Testis (tissue), 3 donors: Measurements from ENCODE around the gene ZC3HAV1. TPM values are rescaled to one million over a fixed set of nuclear protein-coding genes. Genes with fewer than 3 reads are reported as not detected.

Source experiments
- DNase-seq: peaks from one replicate; pipeline ENCODE4 v3.0.0-alpha.2; 2019
- H3K27ac ChIP-seq, 2 donors: fragments of 200-600 bp; sonication (generic); one replicate each; pipeline ENCODE4 v1.5.1; 2019
- H3K27me3 ChIP-seq: fragments of 200-600 bp; sonication (generic); one replicate; pipeline ENCODE4 v1.5.1; 2019
- H3K36me3 ChIP-seq: fragments of 200-600 bp; sonication (generic); one replicate; pipeline ENCODE4 v1.5.1; 2017; ENCODE audit warnings: low read depth; ENCODE audit errors: missing control alignments
- H3K4me1 ChIP-seq: fragments of 200-600 bp; sonication (generic); one replicate; pipeline ENCODE4 v1.5.1; 2019
- H3K4me3 ChIP-seq, 2 donors: fragments of 200-600 bp; sonication (generic); one replicate each; pipeline ENCODE4 v1.5.1; 2017 to 2019
- H3K9me3 ChIP-seq: fragments of 200-600 bp; sonication (generic); one replicate; pipeline ENCODE4 v1.5.1; 2017
- CTCF ChIP-seq, 3 experiments: fragments of 450-650 bp in 2 of 3; fragments of 200-600 bp in 1 of 3; sonication (generic) in 1 of 3; IDR thresholded peaks; one replicate each; pipeline ENCODE4 v1.5.1; 2016 to 2019; ENCODE audit warnings: antibody characterized with exemption in 3 of 3, mild to moderate bottlenecking in 2 of 3, moderate library complexity in 1 of 3
- POLR2A ChIP-seq: fragments of 450-650 bp; IDR thresholded peaks from one replicate; pipeline ENCODE4 v1.6.1; 2017; ENCODE audit warnings: antibody characterized with exemption, mild to moderate bottlenecking, moderate library complexity
- WGBS, 2 donors: methylation state at CpG; one replicate each; pipeline ENCODE4 v1.1.5; 2018; 5-methylcytosine and 5-hydroxymethylcytosine counted together
- intact Hi-C: fragments of 100-400 bp; cut with DNase I; formaldehyde crosslinking; loops from one replicate; pipeline ENCODE4 v1.15.1; 2023; ENCODE audit warnings: low total_unique reads
- polyA plus RNA-seq: library from polyadenylated mRNA; stranded (reverse); fragments of 350-450 nt; fragmentation: Illumina TruSeq; extraction: RNeasy Lipid Tissue Mini Kit (QIAGEN cat#74804); gene quantifications from one replicate; pipeline ENCODE4 v1.2.3, GENCODE V29; 2014; ENCODE audit warnings: low read depth, low replicate concordance; ENCODE audit not compliant: insufficient read depth
- total RNA-seq, 2 donors: library from RNA; depleted of rRNA; stranded (reverse); fragments of >200 nt; gene quantifications; one replicate each; pipeline ENCODE4 v1.2.3, GENCODE V29; 2016

Gene ZC3HAV1
- total and polyA plus RNA-seq, 3 donors from 2014 or later, result 13.1 to 38.7 (median 32.8) TPM

- no peaks in the 10 kb centered on the region for H3K4me1 ChIP-seq
- intact Hi-C loops, result no loop called here
- no peak for TF ChIP-seq CTCF (IDR thresholded peaks at IDR 0.05)
- TF ChIP-seq POLR2A, result no peak
- no peaks in the 10 kb centered on the region for H3K27me3 ChIP-seq
- no peaks in the 10 kb centered on the region for H3K9me3 ChIP-seq
- no peak for DNase-seq
- H3K4me3 ChIP-seq, result no peak overlapping the region
- H3K36me3 ChIP-seq, result no peaks in the 10 kb centered on the region
- WGBS, 2 donors, result 89 to 100% methylated on average over 3 of the region's 3 CpGs
- no peak overlapping the region for H3K27ac ChIP-seq
These were observed 4.5 kb upstream of the ZC3HAV1 start for GRCh38 chr7:139114018-139114417.

DNA sequence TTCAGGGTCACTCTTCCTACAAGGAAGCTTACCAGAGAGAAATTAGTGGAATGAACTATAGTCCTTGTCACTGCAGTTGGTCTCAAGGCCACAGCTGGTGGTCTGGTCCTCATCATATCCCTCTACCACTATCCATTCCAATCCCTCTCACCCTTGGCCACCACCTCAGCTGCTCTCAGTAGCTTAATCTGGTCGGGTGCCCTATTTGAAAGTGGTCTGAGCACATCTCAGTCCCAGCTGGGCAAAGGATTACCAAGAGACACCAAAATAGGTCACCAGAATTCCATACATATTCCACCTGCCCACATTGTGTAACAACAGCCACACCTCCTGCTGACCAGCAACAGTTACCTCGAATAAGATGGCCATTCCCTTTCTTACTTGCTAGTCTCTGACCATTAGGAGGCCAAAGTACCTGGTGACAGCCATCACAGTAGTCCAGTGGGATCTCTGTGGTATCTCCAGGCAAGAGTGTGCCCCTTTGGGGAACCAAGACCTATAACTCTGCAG is 3.3 kb upstream of the ZC3HAV1 start:
- intact Hi-C loops, result no loop called here
- WGBS, 2 donors, result 68 to 94% methylated on average over 2 of the region's 2 CpGs
- Histone ChIP-seq H3K36me3 (no peaks in the 10 kb centered on the region), H3K27me3 (no peaks in the 10 kb centered on the region), H3K4me1 (no peaks in the 10 kb centered on the region), H3K4me3 (no peak overlapping the region), H3K9me3 (no peaks in the 10 kb centered on the region), H3K27ac (no peak overlapping the region)
- DNase-seq, result no peak
- TF ChIP-seq CTCF (IDR thresholded peaks at IDR 0.05), result no peak
- no peak for TF ChIP-seq POLR2A

DNA sequence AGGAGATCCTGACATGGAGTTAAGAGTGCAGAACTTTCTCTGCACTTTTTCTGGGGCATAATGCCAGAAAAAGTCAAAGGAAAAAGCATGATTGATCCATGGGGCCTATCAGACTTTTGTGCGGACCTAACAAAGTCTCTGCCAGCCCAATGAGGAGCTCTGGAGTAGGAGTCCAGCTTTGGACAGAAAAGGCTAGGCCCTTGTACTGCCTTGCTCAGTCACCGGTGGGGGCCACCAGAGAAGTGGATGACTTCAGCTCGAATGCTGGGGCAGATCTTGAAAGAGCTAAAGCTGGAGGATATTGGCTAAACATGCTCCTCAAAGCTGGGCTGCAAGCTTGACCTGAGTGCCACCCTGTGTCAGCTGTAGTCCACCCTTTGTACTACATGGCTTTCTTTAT is 2.8 kb upstream of the ZC3HAV1 start:
- Histone ChIP-seq H3K9me3 (no peaks in the 10 kb centered on the region), H3K27me3 (no peaks in the 10 kb centered on the region), H3K36me3 (no peaks in the 10 kb centered on the region), H3K4me1 (no peaks in the 10 kb centered on the region), H3K4me3 (no peak overlapping the region), H3K27ac (no peak overlapping the region)
- DNase-seq, result no peak
- intact Hi-C loops, result no loop called here
- WGBS, 2 donors, result 92 to 100% methylated on average over 3 of the region's 3 CpGs
- TF ChIP-seq POLR2A (no peak), CTCF (IDR thresholded peaks at IDR 0.05) (no peak)

DNA sequence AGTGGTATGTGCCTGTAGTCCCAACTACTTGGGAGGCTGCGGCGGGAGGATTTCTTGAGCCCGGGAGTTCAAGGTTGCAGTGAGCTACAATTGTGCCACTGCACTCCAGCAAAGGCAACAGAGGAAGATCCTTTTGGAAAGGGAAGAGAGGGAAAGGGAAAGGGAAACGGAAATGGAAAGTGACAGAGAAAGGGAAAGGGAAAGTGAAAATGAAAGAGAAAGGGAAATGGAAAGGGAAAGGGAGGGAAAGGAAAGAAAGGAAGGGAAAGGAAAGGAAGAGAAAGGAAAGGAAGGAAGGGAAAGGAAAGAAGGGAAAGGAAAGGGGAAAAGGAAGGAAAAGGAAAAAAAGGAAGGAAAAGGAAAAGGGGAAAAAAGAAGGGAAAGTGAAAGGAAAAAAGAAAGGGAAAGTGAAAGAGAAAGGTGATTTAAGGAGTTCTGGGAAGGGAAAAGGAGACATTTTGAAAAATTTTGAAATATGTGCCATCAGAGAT is 2.3 kb upstream of the ZC3HAV1 start:
- intact Hi-C loops, result no loop called here
- 84 to 93% methylated on average over 4 of the region's 4 CpGs for WGBS, 2 donors
- TF ChIP-seq POLR2A, result no peak
- TF ChIP-seq CTCF (IDR thresholded peaks at IDR 0.05), result no peak

DNA sequence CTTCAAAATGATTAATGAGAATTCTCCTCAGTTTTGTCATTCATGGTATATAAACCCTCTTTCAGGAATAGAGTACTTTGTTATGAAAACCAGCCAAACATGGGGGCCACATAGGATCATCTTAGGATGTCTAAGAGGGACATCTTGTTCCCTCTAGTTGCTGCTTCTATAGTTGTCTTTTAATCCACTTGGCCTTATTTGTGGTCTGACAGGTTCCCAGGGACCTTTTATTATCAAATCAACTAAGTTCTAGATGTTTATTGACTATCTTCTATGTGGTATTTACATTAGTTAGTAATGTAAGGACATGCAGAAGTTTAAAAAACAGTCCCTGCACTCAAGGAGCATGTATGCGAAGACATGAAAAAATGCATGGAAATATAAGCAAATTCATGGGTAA is 1.6 kb upstream of the ZC3HAV1 start:
- TF ChIP-seq CTCF (IDR thresholded peaks at IDR 0.05) (no peak), POLR2A (no peak)
- Histone ChIP-seq H3K36me3 (no peaks in the 10 kb centered on the region), H3K4me3 (no peak overlapping the region), H3K4me1 (no peaks in the 10 kb centered on the region), H3K9me3 (no peaks in the 10 kb centered on the region), H3K27me3 (no peaks in the 10 kb centered on the region), H3K27ac (no peak overlapping the region)
- intact Hi-C loops, result no loop called here
- 100% methylated on average over 1 of the region's 1 CpG for WGBS, 2 donors
- no peak for DNase-seq

More for the DNA sequence above, 2.3 kb upstream of the ZC3HAV1 start:
- no peaks in the 10 kb centered on the region for H3K36me3 ChIP-seq
- DNase-seq, result no peak
- no peaks in the 10 kb centered on the region for H3K9me3 ChIP-seq
- H3K27me3 ChIP-seq, result no peaks in the 10 kb centered on the region
- H3K27ac ChIP-seq, result no peak overlapping the region
- no peaks in the 10 kb centered on the region for H3K4me1 ChIP-seq
- H3K4me3 ChIP-seq, result no peak overlapping the region
